GM19238 (cell line): ENCODE results near the gene REEP5.

Source experiments
- DNase-seq: peaks from one replicate; pipeline ENCODE4 v3.0.0; 2011; ENCODE audit warnings: low spot score; ENCODE audit not compliant: insufficient read length

The REEP5 gene

DNA sequence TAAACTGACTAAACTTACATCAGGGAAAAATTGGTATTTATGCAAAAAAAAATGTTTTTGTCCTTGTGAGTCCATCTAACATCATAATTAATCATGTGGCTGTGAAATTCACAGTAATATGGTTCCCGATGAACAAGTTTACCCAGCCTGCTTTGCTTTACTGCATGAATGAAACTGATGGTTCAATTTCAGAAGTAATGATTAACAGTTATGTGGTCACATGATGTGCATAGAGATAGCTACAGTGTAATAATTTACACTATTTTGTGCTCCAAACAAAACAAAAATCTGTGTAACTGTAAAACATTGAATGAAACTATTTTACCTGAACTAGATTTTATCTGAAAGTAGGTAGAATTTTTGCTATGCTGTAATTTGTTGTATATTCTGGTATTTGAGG lies 77.5 kb downstream of the REEP5 start:
- DNase-seq: no peak

- DNase-seq: no peak
These were observed 88.1 kb downstream of the REEP5 start for GRCh38 chr5:112833971-112834370.

GRCh38 chr5:112830378-112830777 lies 91.6 kb downstream of the REEP5 start:
- DNase-seq: no peak
